KG1 (cell line): ENCODE data around the gene ACSM5.
"Not testable (repeated sequence)": the region's sequence is repeated elsewhere in the genome, so short reads cannot be mapped to it uniquely, and the experiment has no call there.

Source experiments
- DNase-seq: peaks from one replicate; lab custom pipeline; 2025; lab: John Stamatoyannopoulos, UW

Gene ACSM5

DNA sequence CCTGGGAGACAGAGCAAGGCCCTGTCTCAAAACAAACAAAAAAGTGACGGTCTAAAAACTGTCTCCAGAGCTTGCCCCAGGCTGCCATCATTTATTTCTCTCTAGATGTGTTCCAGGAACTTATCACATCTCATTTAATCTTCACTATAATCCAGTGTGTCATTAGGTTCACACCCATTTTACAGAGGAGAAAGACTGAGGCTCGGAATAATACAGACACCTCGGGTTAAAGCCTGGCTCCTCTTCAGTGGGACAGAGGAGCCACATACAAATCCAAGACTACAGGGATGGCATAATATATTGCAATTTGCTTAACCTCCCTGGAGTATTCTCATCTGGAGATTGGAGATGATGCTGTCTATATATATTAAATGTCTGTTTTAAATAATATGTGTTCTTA lies 10.7 kb upstream of the ACSM5 start:
- no peak for DNase-seq

DNA sequence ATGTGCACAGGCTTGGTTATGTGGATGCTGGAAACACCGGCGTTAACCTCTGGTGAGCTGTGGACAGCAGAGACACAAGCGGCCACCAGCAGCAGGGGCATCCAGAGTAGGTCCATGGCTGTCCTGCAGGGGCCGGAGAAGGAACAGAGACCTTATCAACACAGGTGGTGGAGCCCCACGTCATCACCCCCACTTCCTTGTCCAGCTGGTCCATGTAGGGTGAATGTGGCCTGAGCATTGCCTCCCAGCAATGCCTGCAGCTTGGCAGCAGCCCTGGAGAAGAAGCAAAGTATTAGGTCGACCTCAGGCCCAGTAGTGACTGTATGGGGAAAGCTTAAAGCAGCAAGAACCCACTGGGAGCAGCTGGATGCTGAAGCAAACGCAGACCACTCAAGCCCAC lies 10.1 kb upstream of the ACSM5 start:
- no peak for DNase-seq

DNA sequence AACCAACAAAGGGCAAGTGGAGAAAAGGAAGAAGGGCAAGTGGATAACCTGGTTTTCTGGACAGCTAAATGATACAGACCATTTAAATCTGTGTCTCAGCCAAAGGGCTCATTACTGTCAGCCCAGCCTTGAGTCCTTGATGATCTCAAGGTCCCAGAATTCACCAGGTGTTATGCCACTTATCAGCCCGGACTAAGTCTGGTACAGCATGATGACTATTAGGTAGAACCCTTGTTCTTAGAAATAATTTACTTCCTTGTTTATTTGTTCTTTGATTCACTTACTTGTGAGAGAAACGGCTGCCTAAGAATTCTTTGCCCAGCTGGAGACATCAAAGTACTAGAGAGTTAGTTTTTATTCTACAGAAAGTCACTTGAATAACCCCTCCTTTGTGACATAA lies 8.3 kb upstream of the ACSM5 start:
- no peak for DNase-seq

- no peak for DNase-seq
Observed at GRCh38 chr16:20401475-20402016, 7.8 kb upstream of the ACSM5 start.

GRCh38 chr16:20402651-20403050 lies 6.7 kb upstream of the ACSM5 start:
- no peak for DNase-seq

DNA sequence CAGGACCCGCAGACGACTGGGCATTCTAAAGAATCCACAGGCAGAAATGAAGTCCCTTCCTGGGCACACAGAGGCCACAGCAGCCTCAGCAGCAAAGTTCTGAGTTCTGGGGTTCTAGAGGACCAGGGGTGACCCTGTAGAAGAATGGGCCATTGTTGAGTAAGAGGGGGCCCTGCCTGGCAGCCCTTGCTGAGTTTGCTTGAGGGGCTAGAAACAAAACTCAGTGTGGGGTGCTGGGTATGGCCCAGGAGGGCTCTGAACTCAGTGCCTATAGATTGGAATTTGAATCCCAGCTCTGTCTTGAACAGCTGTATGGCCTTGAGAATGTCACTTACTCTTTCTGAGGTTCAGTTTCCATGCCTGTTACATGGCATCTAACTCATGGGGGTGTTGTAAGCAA lies 4.7 kb upstream of the ACSM5 start, which contains the start of gene PDILT:
TSS of gene PDILT (minus strand) at position 101 of the 400 bp plus-strand sequence. CDS start 5,437 bp downstream, outside the sequence.
- no peak for DNase-seq

- no peak for DNase-seq
Observed at GRCh38 chr16:20410121-20410723, 888 bp downstream of the ACSM5 start.

- no peak for DNase-seq
Observed at GRCh38 chr16:20411055-20411454, 1.7 kb downstream of the ACSM5 start.

GRCh38 chr16:20415541-20415940 lies 6.2 kb downstream of the ACSM5 start:
- DNase-seq: no peak

DNA sequence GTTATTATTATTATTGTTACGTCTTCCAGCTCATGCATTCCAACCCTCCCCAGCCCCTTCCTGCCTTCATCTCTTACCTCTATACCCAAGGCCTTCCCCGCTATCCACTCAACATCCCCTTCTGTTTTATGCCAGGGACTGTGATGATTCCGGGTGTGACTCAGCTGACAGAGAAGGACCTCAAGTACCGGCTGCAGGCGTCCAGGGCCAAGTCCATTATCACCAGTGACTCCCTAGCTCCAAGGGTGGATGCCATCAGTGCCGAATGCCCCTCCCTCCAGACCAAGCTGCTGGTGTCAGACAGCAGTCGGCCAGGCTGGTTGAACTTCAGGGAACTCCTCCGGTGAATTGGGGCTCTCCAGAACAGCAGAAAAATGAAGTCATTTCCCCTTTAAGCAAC lies 9.8 kb downstream of the ACSM5 start:
- not testable (repeated sequence) for DNase-seq

DNA sequence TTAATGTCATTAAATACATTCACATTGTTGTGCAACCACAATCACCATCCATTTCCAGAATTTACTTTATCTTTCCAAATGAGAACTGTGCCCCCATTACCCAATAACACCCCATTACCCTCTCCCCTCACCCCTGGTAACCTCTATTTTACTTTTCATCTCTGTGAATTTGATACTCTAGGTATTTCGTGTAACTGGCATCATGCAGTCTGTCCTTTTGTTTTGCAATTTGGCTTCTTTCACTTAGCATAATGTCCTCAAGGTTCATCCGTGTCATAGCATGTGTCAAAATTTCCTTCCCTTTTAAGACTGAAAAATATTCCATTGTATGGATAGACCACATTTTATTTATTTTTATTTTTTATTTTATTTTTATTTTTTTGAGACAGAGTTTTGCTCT lies 12.4 kb downstream of the ACSM5 start:
- not testable (repeated sequence) for DNase-seq

DNA sequence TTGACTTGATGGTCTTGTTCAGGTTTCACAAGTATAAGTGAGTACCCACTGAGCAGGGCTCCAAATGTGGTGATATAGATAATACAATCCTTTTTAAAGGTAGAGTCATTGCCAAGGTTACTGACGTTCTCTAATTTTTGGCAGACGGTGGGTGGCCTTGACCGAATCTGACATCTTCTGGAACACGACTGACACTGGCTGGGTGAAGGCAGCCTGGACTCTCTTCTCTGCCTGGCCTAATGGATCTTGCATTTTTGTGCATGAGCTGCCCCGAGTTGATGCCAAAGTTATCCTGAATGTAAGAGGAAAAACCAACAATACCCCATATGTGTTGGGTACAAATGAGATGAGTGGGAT lies 14.4 kb downstream of the ACSM5 start:
- not testable (repeated sequence) for DNase-seq

- DNase-seq: no peak
Observed at GRCh38 chr16:20424129-20424866, 15.0 kb downstream of the ACSM5 start.

DNA sequence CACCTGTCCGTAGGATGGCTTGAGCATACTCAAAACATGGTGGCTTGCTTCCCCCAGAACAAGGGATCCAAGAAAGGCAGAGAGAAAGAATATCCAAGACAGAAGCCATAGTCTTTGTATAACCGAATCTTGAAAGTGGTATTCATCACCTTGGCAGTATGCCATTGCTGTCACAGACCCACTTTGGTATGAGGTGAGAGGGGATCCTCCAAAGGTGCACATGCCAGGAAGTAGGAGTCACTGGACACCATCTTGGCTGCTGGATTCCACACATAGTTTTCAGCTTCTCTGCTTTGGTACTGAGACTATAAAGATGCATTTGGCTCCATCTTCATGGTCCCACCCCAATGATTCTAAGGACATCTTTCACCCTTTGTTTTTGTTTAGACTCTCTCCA lies 18.1 kb downstream of the ACSM5 start:
- DNase-seq: not testable (repeated sequence)

DNA sequence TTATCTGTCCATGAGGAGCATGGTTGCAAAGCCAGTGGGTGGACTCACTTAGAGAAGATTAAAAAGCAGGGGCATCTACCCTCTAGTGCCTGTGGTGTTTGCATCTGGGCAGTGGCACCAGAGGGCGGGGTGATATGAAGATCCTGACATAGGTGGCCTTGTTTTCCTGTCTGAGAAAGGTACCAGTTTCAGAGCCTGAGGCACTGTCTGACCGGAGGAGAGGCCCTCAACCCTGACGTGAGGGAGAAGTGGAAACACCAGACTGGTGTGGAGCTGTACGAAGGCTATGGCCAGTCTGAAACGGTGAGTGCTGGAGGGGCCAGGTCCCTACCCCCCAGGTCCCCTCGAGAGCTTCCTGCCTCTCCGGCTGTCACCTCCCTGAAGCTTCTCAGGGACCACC lies 20.2 kb downstream of the ACSM5 start:
- DNase-seq: not testable (repeated sequence)

DNA sequence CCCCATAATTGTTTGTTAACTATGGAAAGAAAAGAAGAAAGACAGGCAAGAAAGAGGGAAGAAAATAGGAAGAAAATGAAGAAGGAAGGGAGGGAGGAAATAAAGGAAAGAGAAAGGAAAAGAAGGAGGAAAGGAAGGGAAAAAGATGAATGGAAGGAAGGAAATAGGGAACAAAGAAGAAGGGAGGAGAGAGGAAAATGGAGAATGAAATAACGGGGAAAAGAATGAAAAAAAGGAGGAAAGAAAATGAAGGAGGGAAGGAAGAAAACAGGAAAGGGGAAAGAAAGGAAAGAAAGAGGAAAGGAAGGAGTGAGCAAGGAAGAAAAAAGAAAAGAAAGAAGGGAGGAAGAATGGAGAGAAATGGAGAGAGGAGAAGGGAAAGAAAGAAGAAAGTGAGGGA lies 21.1 kb downstream of the ACSM5 start:
- not testable (repeated sequence) for DNase-seq

- DNase-seq: no peak
Observed at GRCh38 chr16:20430948-20431347, 21.6 kb downstream of the ACSM5 start.

- DNase-seq: not testable (repeated sequence)
Observed at GRCh38 chr16:20438950-20439349, 29.6 kb downstream of the ACSM5 start.

DNA sequence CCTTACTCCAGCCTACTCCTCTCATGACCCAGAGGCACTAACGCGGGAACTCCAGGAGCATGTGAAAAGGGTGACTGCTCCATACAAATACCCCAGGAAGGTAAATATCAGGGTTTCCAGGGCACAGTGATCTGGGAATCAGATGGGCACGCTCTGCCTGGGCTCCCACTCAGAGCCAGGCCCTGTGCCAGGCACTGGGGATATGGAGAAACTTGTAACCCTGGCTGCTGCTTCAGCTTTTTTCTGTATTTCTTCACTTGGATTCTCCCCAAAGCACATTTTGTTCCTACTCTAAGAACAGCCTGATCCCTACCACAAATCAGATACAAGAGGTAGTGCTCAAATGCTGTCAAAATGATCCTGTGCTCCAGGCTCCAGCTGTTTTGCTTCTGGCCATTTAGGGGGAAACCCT lies 30.5 kb downstream of the ACSM5 start:
- DNase-seq: not testable (repeated sequence)

DNA sequence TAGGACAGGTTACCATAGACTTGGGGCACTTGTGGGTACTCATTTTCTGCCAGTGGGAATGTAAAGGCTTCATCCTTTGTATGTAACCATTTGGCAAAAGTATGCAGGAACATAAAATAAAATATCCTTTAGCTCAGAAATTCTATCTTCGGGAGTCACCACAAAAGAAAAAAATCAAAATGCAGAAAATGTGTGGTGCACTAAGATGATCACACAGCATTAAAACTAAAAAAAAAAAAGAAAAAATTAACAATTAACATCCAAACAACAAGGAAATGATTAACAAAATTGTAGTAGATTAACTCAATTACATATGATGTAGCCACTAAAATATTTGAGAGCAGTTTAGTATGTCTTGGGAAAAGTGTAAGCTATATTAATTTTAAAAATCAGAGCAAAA lies 31.4 kb downstream of the ACSM5 start:
- DNase-seq: not testable (repeated sequence)

GRCh38 chr16:20441191-20441590 lies 31.9 kb downstream of the ACSM5 start:
- no peak for DNase-seq

DNA sequence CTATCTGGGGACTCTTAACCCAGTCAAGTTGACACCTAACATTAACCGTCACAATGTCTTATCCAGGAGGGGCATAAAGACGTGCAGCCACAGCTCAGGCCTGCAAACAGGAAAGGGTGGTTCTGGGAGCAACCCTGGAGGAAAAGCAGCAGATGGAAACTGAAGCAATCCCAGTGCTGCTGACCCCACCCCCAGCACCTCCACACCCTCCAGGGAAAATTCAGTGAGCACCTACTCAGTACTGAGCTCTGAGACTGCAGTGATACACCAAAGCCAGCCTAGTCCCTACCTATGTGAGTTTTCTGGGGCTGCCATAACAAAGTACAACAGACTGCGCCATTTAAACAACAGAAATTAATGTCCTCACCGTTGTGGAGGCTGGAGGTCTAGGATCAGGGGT lies 32.5 kb downstream of the ACSM5 start:
- not testable (repeated sequence) for DNase-seq

GRCh38 chr16:20446652-20447393 lies 37.5 kb downstream of the ACSM5 start:
- not testable (repeated sequence) for DNase-seq
